HG03521 (cell line): ENCODE data around the gene CAMP.
"Not testable (repeated sequence)": the region's sequence is repeated elsewhere in the genome, so short reads cannot be mapped to it uniquely, and the experiment has no call there.

Source experiments
- ATAC-seq: cut with Tn5 transposase; IDR thresholded peaks from one replicate; pipeline ENCODE4 v1.9.1; 2021; ENCODE audit warnings: mild to moderate bottlenecking, moderate library complexity; ENCODE audit not compliant: unreplicated experiment

The CAMP gene, protein sequence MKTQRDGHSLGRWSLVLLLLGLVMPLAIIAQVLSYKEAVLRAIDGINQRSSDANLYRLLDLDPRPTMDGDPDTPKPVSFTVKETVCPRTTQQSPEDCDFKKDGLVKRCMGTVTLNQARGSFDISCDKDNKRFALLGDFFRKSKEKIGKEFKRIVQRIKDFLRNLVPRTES

DNA sequence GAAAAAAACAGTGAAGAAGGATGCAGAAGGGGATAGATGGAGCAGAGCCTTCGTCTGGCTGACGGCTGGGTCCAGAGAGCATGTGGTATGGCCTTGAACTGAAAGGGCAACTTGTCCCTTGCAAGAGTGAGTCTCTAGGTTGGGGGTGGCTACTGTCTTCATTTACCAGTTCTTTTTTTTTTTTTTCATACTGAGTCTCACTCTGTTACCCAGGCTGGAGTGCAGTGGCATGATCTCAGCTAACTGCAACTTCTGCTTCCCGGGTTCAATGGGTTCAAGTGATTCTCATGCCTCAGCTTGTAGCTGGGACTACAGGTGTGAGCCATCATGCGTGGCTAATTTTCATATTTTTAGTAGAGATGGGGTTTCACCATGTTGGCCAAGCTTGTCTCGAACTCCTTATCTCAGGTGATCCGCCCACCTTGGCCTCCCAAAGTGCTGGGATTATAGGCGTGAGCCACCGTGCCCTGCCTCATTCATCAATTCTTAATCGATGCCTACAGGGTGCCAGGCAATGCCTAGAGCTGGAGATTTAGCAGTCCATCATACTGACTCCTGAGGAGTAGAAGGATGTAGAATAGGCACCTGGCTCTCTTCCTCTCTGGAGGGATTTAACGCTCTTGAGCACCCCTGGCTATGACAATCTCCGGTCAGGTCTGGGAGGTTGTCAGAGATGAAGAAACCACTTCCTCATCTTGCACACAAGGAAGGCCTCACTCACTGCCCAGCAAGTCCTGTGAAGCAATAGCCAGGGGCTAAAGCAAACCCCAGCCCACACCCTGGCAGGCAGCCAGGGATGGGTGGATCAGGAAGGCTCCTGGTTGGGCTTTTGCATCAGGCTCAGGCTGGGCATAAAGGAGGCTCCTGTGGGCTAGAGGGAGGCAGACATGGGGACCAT, at the start of gene CAMP:
TSS of gene CAMP (plus strand) at position 880 of the 898 bp plus-strand sequence. CDS start at position 897, 17 bp downstream.
- ATAC-seq = no peak

- no peak for ATAC-seq
Measured at GRCh38 chr3:48178072-48178471, 45.2 kb upstream of the CAMP start.

GRCh38 chr3:48180021-48180420, 43.3 kb upstream of the CAMP start:
- no peak for ATAC-seq

GRCh38 chr3:48180531-48181253, 42.6 kb upstream of the CAMP start:
- ATAC-seq = no peak

DNA sequence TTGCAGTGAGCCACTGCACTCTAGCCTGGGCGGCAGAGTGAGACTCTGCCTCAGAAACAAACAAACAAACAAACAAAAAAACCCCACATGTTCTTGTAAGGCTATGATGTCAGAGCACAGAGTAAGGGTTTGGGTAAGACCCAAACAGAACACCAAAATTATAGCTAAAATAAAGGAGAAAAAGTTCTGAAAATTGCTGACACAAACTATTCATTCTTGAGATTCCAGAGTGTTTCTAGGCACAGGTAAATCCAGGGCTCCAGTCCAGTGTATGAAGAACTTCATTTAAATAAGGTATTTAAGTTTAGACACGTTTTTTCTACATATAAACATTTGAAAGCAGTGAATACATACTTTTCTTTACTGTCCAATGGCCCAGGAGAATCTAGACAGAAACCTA, 39.0 kb upstream of the CAMP start:
- no peak for ATAC-seq

DNA sequence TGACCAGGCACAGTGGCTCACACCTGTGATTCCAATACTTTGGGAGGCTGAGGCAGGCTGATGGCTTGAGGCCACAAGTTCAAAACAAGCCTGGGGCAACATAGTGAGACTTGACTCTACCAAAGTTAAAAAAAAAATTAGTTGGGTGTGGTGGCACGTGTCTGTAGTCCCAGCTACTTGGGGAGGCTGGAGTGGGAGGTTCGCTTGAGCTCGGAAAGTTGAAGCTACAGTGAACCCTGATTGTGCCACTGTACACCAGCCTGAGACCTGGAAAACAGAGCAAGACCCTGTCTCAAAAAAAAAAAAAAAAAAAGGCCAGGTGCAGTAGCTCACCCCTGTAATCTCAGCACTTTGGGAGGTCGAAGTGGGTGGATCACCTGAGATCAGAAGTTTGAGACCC, 38.2 kb upstream of the CAMP start:
- no peak for ATAC-seq

DNA sequence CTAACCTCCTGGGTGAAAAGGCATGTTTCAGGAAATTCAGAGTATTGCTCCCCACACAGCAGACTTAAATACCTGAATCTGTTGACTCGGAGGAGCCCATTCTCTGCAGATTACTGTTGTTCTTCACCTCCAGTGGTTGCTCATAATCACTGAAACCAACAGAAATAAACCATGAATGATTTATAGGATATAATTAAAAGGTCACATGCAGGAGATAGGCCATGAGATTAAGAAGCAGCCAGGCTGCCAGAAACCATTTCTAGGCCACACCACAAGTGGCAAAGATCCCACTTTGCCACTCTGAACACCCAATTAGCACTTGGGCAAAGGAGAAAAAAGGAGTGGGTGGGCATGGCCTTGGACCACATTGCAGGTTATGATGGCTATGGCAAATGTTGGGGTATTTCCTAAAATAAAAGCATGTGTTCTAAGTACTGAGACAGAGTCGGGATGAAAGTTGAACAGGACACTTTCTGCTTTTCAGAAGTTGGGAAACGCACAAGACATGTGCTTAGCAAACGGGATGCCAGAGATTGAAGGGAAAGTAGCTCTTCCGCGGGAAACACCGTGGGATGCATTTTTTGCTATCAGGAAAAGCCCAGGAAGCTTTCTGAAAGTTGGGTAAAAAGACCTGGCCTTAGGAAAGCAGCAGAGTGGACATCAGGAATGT, 36.5 kb upstream of the CAMP start:
- no peak for ATAC-seq

- ATAC-seq = no peak
Measured at GRCh38 chr3:48187301-48187578, 36.1 kb upstream of the CAMP start.

DNA sequence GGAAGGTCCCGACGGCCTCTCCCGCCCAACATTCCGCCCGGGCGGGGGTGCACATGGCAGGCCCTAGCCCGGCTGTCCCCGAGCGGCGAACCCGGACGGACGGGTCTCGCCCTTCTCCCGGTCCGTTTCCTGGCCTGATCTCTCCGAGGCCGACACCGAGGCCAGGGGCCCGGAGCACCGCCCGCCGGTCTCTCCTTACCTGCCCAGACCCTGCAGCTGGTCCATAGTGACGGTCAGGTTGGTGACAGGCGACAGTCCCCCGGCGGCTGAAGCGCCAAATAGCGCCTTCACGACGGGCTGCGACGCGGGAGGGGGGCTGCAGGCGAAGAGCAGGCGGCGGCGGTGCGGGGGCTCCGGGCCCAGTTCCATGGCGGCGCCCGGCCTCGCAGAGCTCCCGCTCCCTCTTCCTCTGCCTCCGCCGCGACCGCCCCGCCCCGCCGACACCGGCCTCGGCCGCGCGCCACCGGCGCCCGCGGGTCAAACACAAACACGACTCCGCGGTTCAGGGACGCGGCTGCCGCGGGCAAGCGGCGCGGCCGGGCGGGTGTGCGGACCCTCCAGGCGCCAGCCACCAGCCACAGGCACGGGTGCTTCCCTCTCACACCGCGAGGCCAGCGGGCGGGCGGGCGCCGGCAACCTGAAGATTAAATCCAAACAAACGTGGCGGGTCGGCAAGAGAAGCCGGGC, 35.6 kb upstream of the CAMP start:
- peak; percentile 25 for ATAC-seq

GRCh38 chr3:48188266-48189201, 34.8 kb upstream of the CAMP start, which contains the start of gene CDC25A:
CDC25A (minus strand) TSS chr3:48188417; CDS start chr3:48187947, 470 bp downstream.
- ATAC-seq = peak; percentile 90

GRCh38 chr3:48189321-48189720, 34.0 kb upstream of the CAMP start:
- ATAC-seq = no peak

- ATAC-seq = no peak
Measured at GRCh38 chr3:48190911-48191310, 32.4 kb upstream of the CAMP start.

DNA sequence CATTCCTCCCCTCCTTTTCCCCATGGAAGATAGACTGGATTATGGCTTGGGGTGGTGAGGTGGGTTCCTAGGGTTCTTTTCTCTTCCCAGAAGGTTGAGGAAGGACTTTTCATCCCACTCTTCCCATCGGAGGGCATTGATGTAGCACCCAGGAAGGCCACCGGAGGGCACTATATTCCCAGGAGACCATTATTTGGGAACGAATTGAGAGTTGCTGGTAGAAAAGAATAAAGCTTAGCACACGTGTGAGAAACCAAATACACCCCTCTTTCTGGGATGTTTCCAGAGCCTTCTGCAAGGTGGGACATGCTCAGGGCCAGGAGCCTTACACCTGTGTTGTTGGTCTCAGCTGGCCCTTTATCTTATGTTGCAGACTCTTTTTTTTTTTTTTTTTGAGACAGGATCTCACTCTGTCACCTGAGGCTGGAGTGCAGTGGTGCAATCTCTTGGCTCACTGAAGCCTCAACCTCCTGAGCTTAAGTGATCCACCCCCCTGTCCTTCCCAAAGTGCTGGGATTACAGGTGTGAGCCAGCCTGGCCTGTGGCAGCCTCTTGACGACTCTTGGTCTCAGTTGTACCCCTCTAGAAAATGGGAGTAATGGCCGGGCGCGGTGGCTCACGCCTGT, 28.7 kb upstream of the CAMP start:
- no peak for ATAC-seq

GRCh38 chr3:48196611-48197010, 26.7 kb upstream of the CAMP start:
- no peak for ATAC-seq

DNA sequence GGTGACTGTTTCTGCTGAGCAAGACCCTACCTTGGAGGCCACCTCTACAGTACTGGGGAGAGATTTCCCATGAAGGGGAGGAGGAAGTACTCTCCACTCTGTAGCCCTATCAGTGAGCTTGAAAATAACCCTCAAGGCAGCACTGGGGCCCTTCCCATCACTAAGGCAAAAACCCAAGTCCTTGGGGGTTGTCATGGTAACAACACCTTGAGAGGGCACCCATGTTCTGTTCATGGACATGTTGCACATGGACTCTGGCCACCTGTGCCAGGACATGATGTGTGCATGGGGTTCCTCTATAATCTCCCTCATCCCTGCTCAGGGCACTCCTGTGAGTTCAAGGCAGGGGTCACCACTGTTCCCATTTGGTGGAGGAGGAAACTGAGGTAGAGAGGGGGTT, 24.2 kb upstream of the CAMP start:
- no peak for ATAC-seq

DNA sequence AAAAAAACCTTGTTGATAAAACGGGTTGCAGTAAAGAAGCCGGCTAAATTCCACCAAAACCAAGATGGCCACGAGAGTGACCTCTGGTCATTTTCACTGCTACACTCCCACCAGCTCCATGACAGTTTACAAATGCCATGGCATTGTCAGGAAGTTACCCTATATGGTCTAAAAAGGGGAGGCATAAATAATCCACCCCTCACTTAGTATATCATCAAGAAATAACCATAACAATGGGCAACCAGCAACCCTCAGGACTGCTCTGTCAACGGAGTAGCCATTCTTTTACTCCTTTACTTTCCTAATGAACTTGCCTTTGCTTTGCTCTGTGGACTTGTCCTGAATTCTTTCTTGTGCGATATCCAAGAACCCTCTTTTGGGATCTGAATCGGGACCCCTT, 20.7 kb upstream of the CAMP start:
- no peak for ATAC-seq

DNA sequence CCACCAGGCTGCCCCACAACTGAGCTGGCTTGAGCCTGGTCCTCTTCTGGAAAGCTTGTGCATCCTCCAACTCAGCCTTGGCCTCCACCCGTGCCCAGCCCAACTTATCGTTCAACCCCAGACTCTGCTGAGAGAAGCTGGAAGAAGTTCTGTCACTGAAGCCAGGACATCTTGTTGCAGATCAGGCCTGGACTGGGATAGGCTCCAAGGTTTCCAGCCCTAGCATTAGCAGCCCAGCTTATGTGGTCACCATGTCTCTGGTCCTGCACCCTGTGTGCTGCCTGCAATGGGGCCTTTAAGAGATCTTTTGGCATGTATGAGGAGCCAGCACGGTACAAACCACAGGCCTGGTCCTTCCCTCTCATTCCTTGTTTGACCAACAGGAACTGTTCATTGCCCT, 15.2 kb upstream of the CAMP start:
- ATAC-seq = no peak

DNA sequence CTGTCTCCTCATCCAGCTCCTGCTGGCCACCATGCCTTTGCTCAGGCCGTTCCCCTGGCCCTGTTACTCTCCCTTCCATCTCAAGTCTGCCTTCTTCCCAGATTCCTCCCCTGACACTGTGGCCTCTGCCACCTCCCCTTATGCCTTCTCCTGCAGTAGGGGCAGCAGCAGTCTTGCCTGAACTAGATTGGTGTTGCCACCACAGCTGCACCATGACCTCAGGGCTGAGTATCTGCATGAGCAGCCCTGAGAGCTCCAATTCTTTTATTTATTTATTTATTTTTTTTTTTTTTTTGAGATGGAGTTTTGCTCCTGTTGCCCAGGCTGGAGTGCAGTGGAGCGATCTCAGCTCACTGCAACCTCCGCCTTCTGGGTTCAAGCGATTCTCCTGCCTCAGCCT, 13.8 kb upstream of the CAMP start:
- ATAC-seq = no peak

- not testable (repeated sequence) for ATAC-seq
Measured at GRCh38 chr3:48210534-48210933, 12.8 kb upstream of the CAMP start.
